Osteoblast (primary cell): Measurements from ENCODE around the gene PCDH8. TPM values are rescaled to one million over a fixed set of nuclear protein-coding genes. Genes with fewer than 3 reads are reported as not detected.
"Not testable (repeated sequence)": the region's sequence is repeated elsewhere in the genome, so short reads cannot be mapped to it uniquely, and the experiment has no call there.

Source experiments
- DNase-seq: peaks from one replicate; pipeline ENCODE4 v3.0.0; 2011; ENCODE audit warnings: low spot score, mixed read lengths; ENCODE audit not compliant: insufficient read length; ENCODE audit errors: missing footprints
- H2AFZ ChIP-seq: 2 replicates; pipeline ENCODE4 v1.6.0; 2011; ENCODE audit warnings: mild to moderate bottlenecking, low read length
- H3K27ac ChIP-seq: 2 replicates; pipeline ENCODE4 v1.5.1; 2011; ENCODE audit warnings: mild to moderate bottlenecking, low read depth, low read length, moderate library complexity
- H3K27me3 ChIP-seq: 2 replicates; pipeline ENCODE4 v1.6.0; 2012; ENCODE audit warnings: mild to moderate bottlenecking, control low read depth, inconsistent platforms, low read length, moderate library complexity; ENCODE audit not compliant: insufficient read depth
- H3K36me3 ChIP-seq: 2 replicates; pipeline ENCODE4 v1.5.1; 2011; ENCODE audit warnings: mild to moderate bottlenecking, low read length, control low read depth, moderate library complexity; ENCODE audit not compliant: insufficient read depth
- H3K4me1 ChIP-seq: 2 replicates; pipeline ENCODE4 v1.5.1; 2011; ENCODE audit warnings: mild to moderate bottlenecking, low read length, control low read depth, moderate library complexity; ENCODE audit not compliant: insufficient read depth
- H3K4me2 ChIP-seq: 2 replicates; pipeline ENCODE4 v1.6.0; 2011; ENCODE audit warnings: mild to moderate bottlenecking, low read length; ENCODE audit not compliant: insufficient read depth
- H3K4me3 ChIP-seq: fragments of 200-600 bp; sonication (generic); 3 replicates; pipeline ENCODE4 v1.5.1; 2012; ENCODE audit warnings: mild to moderate bottlenecking, low read length, inconsistent platforms; ENCODE audit not compliant: insufficient read depth
- H3K79me2 ChIP-seq: 2 replicates; pipeline ENCODE4 v1.6.0; 2012; ENCODE audit warnings: mild to moderate bottlenecking, low read length, control low read depth, inconsistent platforms; ENCODE audit not compliant: insufficient read depth
- H3K9me3 ChIP-seq: 2 replicates; pipeline ENCODE4 v1.5.1; 2011; ENCODE audit warnings: low read depth, low read length, control low read depth
- H4K20me1 ChIP-seq: 2 replicates; pipeline ENCODE4 v1.6.0; 2012; ENCODE audit warnings: mild to moderate bottlenecking, low read length, control low read depth; ENCODE audit not compliant: insufficient read depth
- CTCF ChIP-seq: IDR thresholded peaks from 2 replicates; pipeline ENCODE4 v1.5.1; 2011; ENCODE audit warnings: mild to moderate bottlenecking, low read depth, low read length, moderate library complexity; ENCODE audit errors: extremely low read depth
- total RNA-seq: library from RNA; depleted of rRNA; stranded (reverse); fragments of >200 nt; gene quantifications from 2 replicates; pipeline ENCODE4 v1.2.3, GENCODE V29; 2012

Gene PCDH8
- total RNA-seq, 1 donor = not detected

- Histone ChIP-seq H3K4me2 (no peak overlapping the region), H3K27me3 (no peaks in the 10 kb centered on the region), H4K20me1 (no peaks in the 10 kb centered on the region), H3K9me3 (no peaks in the 10 kb centered on the region), H3K27ac (no peak overlapping the region), H3K4me1 (no peaks in the 10 kb centered on the region), H3K4me3 (no peak overlapping the region), H3K36me3 (no peaks in the 10 kb centered on the region), H3K79me2 (no peaks in the 10 kb centered on the region), H2AFZ (no peak overlapping the region)
- no peak for TF ChIP-seq CTCF
- no peak for DNase-seq
Measured at GRCh38 chr13:52833296-52833875, 15.1 kb downstream of the PCDH8 start.

GRCh38 chr13:52832313-52832712 is 16.1 kb downstream of the PCDH8 start:
- H3K79me2 ChIP-seq = no peaks in the 10 kb centered on the region
- H3K4me3 ChIP-seq = no peak overlapping the region

GRCh38 chr13:52830946-52831345 is 17.5 kb downstream of the PCDH8 start:
- Histone ChIP-seq H4K20me1 (no peaks in the 10 kb centered on the region), H3K9me3 (no peaks in the 10 kb centered on the region), H3K4me1 (no peaks in the 10 kb centered on the region), H3K27me3 (no peaks in the 10 kb centered on the region), H3K79me2 (no peaks in the 10 kb centered on the region), H3K4me2 (no peak overlapping the region), H2AFZ (no peak overlapping the region), H3K4me3 (no peak overlapping the region), H3K27ac (no peak overlapping the region), H3K36me3 (no peaks in the 10 kb centered on the region)
- no peak for TF ChIP-seq CTCF
- DNase-seq = no peak

More at GRCh38 chr13:52832313-52832712, 16.1 kb downstream of the PCDH8 start:
- TF ChIP-seq CTCF = no peak
- Histone ChIP-seq H3K27ac (no peak overlapping the region), H3K4me1 (no peaks in the 10 kb centered on the region), H3K27me3 (no peaks in the 10 kb centered on the region), H3K9me3 (no peaks in the 10 kb centered on the region), H3K4me2 (no peak overlapping the region), H2AFZ (no peak overlapping the region), H3K36me3 (no peaks in the 10 kb centered on the region), H4K20me1 (no peaks in the 10 kb centered on the region)
- DNase-seq = no peak

- no peaks in the 10 kb centered on the region for H3K9me3 ChIP-seq
- H4K20me1 ChIP-seq = no peaks in the 10 kb centered on the region
- no peak overlapping the region for H3K4me2 ChIP-seq
- DNase-seq = no peak
- H3K4me3 ChIP-seq = no peak overlapping the region
- no peak overlapping the region for H2AFZ ChIP-seq
- TF ChIP-seq CTCF = no peak
- no peaks in the 10 kb centered on the region for H3K4me1 ChIP-seq
- no peaks in the 10 kb centered on the region for H3K27me3 ChIP-seq
- no peaks in the 10 kb centered on the region for H3K79me2 ChIP-seq
- no peak overlapping the region for H3K27ac ChIP-seq
- no peaks in the 10 kb centered on the region for H3K36me3 ChIP-seq
Measured at GRCh38 chr13:52827839-52828238, 20.6 kb downstream of the PCDH8 start.

GRCh38 chr13:52817886-52818285 is 30.6 kb downstream of the PCDH8 start:
- H4K20me1 ChIP-seq, H3K79me2 ChIP-seq, H3K9me3 ChIP-seq, H3K36me3 ChIP-seq, H3K4me1 ChIP-seq, DNase-seq, H3K4me3 ChIP-seq, H3K27me3 ChIP-seq, H3K27ac ChIP-seq, H3K4me2 ChIP-seq, H2AFZ ChIP-seq: not testable (repeated sequence)
